Stimulated activated CD4-positive, alpha-beta T cell treated with anti-CD3 and anti-CD28 coated beads, Interleukin-12 subunit alpha, Interleukin-12 subunit beta, amount 100 ng/mL, for 4 hours (primary cell): Measurements from ENCODE around the gene LRRC45.

Experiments used
- DNase-seq: peaks from one replicate; pipeline ENCODE4 v3.0.0-alpha.2; 2020

Gene LRRC45

DNA sequence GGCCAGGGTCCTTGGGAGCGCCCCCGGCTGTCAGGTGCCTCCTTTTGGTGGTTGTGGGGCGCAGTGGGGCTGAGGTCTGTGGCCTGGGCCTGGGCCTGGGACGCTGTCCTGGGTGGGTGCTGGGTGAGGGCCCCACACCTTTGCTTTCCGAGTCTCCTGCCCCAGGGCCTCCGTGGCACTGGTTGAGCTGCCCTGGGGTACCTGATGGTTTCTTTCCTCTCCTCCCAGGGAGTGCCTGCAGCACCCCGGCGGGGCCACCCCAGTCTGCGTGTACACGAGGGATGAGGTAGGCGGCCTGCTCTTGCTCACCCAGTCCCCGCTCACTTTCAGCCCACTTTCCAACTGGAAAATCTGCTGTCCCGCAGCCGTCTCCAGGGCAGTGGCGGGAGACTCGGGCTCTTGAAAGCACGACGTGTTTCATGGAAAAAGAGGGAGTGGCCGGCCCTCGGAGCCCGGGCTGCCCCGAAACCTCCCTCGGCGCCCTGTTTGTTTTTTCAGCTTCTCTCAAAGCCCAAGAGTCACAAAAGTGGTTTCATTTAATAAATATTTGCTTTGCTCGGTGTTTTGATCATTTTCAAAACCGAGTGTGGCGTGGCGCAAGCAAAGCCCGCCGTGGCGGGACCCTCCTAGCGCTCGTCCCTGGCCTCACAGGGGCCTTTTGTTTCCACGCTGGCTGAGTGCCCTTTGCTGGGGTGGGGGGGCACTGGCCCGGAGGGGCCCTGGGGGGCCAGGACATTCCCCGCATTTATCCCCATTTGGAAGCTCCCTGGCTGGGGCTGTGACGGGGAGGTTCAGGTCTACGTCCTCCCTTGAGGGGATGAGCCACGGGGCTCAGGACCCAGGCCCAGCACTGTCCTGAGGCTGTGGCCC is 28.3 kb upstream of the LRRC45 start:
- no peak for DNase-seq

DNA sequence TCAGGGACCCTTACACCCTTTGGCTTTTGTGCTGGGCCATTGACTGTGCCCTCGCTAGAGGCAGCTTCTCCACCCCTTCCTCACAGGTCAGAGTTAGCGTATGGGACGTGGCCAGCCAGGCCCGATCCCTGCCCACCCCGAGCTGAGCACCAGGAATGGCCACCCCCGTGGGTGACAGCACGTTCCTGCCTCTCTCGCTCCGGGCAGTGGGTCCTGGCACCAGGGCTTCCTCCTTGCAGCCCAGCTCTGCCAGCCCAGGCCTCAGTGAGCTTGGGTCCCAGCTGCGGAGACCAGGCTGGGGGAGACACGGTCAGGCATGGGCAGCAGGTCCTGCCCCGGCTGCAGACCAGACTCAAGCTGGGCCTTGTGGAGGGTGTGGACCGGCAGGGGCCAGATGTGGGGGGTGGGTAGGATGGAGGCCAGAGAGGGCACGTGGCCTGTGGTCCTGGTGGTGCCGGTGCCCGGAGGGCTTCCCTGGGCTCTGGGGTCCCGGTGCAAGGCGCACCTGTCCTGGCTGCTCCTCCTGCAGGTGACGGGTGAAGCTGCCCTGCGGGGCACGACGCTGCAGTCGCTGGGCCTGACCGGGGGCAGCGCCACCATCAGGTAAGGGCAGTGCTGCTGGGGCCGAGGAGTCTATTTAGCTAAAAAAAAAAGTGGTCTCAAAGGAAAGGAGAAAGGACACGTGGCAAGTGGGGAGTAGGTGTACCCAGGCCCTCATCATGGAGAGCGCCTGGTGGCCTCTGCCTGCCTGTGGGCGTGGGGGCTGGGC is 27.5 kb upstream of the LRRC45 start:
- DNase-seq: no peak

DNA sequence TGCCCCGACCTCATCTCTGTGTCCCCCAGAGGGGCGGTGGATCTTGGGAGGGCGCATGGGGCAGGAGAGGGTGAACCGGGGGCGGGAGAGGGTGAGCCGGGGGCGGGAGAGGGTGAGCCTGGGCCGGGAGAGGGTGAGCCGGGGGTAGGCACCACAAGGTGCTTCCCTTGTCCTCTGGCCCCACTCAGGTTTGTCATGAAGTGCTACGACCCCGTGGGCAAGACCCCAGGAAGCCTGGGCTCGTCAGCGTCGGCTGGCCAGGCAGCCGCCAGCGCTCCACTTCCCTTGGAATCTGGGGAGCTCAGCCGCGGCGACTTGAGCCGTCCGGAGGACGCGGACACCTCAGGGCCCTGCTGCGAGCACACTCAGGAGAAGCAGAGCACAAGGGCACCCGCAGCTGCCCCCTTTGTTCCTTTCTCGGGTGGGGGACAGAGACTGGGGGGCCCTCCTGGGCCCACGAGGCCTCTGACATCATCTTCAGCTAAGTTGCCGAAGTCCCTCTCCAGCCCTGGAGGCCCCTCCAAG is 26.8 kb upstream of the LRRC45 start:
- DNase-seq: no peak

DNA sequence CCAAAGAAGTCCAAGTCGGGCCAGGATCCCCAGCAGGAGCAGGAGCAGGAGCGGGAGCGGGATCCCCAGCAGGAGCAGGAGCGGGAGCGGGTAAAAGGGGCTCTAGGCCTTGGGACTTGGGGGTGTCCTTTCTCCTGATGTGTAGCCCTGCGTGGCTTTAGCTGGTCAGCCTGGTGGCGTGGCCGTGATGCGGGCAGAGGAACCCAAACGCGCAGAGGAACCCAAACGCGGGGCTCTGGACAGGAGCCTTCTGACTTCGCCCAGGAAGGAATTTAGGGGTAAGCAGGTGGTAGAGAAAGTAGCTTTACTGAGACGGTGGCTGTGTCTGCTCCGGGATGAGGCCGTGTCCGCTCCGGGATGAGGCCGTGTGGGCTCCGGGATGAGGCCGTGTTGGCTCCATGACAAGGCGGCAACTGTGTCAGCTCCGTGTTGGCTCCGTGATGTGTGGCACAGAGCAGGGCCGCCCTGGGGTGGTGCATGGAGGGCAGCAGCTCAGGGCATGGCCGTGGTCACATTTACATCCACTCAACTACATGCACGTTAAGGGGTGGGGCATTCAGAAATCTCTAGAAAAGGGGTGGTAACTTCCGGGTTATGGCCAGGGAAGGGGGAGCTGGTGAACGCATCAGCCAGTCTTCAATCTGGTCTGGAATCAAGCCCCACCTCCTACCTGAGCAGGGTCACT is 26.2 kb upstream of the LRRC45 start:
- DNase-seq: no peak

DNA sequence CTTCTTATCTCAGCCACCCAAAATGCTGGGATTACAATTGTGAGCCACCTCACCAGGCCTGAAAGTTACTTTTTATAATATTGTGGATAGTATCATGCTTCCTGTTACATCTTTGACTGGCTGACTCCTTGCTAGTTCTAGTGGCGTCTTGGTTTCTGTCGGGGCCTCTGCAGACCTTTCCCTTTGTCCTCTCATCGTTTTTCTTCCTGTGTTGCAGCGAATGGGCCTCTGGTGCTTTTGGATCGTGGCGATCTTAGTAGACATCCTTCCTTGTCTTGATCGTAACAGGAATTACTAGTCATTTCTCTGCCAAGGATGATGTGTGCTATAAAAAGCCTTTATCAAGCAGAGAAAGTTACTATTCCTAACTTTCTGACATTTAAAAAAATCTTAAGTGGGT is 24.9 kb upstream of the LRRC45 start:
- DNase-seq: no peak

DNA sequence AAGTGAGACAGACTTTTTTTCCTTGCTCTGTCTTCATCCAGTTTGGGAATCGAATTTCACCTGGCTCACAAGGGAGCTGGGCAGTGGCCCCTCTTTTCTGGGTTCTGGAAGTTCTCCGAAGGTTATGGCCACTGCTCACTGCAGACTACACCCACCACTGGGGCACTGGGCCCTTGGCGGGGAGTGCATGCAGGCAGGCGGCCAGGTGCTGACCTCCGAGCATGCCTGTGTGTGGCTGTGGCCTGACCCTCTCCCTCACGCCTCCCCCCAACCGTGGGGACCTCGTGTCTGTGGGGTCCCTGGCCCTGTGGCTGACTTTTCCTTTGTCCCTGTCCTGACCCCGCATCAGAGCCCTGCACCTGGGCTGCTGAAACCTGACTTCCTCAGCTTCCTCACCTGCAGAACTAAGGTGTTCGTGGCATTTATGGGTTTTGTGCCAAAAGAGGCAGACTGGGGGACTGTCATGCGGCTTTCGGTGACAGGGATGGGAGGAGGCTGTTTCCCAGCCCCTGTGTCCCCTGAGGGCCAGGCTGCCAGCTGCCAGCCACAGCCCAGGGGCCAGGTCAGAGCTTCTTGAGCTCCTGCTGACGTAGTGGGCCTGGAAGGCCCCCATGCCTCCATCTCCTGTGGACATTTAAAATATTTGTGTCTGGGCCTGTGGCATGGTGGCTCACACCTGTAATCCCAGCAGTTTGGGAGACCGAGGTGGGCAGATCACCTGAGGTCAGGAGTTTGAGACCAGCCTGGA is 24.2 kb upstream of the LRRC45 start:
- DNase-seq: no peak

DNA sequence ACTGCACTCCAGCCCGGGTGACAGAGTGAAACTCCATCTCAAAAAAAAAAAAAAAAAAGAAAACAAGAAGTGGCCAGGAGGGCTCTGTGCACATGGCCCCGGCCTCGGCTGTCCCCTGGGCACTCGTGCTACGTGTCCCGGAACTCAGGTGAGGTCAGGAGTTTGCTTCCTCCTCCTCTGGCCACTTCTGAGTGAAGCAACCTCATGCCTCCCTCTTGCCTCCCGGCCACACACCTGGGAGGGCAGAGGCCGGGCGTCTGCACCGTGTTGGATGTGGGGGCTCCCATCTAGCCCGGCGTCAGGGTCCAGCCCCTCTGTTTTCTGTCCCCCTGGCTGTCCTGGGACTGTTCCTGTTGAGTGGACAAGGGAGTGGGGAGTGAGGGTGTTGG is 23.5 kb upstream of the LRRC45 start:
- no peak for DNase-seq

DNA sequence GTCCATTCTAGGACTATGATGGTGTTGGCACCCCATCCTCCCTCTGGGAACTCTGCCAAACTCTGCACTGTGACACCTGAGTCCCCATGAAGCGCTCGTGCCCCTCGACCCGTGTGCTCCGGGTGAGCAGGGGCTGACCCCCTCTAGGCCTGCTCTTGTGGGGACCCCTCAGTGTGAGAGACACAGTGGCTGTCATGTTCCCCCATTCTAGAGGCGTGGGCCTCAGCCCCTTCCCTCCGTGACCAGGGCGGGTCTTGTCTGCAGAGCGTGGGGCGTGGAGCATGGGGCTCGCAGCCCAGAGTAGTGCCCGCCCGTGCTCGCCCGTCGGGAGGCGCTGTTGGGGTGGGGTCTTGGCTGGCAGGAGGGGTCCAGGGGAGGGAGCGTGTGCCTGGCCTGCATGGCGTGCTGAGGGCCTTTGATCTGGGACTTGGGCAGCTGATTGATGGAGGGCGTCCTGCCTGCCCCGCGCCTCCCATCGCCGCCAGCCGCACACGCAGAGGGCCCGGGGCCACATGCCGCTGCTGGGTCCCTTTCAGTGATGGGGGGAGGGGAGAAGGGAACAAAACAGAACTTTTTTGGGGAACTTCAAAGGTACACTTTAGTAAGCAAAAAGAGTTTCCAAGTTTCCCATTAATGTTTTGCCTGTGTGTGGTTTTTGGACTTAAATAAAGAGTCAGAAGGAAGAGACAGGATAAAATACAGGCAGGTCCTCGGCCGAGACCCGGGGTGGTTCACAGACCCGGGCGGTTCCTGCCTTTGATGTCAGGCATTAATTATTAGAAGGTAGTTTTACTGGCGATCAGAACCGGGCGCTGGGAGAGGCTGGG is 22.9 kb upstream of the LRRC45 start:
- no peak for DNase-seq

DNA sequence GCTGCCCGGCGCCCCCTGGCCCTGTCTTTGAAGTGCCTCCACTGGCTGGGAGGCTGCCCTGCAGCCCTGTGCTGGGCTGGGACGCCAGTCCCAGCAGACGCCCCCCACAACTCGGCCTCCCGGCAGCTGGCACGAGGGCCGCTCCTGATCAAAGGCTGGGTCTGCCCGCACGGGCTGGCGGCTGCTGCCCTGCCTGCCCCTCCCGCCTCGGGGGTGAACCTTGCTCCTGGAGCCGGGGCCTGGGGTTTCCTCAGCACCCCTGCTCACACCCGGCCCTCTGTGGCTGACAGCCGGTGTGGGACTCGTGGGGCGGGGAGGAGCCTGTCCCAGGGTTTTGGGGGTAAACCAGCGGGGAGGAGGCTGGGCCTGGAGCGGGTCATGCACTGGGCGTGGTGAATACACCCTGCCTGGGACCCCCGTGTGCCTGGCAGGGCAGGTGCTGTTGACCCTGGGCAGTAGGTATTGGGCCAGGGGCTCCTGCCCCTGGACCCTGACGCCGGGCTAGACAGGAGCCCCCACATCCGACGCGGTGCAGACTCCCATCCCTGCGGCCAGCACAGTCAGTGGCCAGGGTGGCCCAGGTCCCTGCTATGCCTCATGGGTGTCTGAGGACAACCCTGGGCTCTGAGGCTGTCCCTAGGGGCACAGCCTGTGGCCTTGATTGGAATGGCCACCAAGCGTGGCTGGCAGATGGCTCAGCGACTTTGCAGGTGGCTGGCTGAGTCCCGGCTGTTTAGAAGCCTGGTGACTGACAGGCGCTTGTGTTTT is 22.1 kb upstream of the LRRC45 start:
- DNase-seq: no peak

DNA sequence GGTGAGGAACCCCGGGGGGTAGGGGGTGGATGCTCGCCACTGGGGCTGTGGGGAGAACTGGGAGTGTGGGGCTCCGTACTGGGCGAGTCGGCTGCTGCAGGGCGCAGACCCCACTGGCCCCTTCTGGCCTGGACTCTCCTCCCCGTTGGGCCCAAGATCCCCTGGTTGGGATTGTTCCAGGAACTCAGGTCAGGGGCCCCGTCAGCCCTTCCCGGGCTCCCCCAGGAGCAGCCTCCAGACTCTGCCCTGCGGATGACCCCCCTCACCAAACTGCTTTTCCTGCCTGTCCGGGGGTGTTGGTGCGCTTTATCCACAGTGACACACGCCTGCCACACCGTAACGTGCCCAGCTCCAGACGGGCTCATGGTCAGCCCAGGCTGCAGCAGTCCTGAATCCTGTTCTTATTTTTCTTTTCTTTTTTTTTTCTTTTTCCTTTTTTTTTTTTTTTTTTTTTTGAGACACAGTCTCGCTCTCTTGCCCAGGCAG is 21.5 kb upstream of the LRRC45 start:
- DNase-seq: no peak

DNA sequence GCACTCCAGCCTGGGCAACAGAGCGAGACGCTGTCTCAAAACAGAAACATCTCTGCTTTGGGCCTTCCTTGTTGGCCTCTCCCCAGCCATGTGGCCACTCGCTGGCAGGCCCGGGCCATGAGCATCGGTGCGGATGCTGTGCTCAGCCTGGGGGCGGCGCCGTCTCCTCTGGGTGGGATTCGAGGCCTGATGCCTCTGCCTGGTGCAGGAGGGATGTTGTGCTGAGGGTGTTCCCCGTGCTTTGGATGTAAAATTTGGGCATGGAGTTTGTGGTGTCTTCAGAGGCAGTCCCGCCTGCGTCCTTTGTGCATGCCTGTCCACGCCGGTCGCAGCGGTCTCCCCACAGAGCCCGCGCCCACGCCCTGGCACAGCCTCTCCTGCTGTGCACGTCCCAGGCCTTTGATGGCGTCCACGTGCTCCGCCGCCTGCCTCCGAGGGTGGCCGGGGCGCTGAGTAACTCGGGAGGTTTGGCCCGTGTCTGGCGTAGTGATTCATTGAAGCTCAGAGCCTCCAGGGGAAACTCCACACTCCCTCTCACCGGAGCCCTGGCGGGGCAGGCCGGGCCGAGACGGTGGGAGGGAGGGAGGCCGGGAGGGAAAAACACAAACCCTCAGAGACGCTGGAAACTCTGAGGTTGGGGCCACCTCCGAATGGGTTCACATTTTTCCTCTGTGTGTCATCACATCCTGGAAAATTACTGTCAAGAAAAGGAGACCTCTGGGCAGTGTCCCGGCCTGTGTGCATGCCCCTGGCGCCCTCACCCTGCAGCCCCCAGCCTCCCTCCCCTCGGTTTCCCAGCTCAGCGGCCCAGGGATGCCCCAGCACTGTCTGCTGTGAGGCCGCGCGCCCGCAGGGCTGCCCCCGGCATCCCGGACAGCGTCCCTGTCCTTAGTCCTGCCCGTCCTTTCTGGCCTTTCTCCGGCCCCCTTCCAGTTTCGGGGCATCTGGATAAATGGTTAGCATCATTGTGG is 19.4 kb upstream of the LRRC45 start:
- DNase-seq: no peak

DNA sequence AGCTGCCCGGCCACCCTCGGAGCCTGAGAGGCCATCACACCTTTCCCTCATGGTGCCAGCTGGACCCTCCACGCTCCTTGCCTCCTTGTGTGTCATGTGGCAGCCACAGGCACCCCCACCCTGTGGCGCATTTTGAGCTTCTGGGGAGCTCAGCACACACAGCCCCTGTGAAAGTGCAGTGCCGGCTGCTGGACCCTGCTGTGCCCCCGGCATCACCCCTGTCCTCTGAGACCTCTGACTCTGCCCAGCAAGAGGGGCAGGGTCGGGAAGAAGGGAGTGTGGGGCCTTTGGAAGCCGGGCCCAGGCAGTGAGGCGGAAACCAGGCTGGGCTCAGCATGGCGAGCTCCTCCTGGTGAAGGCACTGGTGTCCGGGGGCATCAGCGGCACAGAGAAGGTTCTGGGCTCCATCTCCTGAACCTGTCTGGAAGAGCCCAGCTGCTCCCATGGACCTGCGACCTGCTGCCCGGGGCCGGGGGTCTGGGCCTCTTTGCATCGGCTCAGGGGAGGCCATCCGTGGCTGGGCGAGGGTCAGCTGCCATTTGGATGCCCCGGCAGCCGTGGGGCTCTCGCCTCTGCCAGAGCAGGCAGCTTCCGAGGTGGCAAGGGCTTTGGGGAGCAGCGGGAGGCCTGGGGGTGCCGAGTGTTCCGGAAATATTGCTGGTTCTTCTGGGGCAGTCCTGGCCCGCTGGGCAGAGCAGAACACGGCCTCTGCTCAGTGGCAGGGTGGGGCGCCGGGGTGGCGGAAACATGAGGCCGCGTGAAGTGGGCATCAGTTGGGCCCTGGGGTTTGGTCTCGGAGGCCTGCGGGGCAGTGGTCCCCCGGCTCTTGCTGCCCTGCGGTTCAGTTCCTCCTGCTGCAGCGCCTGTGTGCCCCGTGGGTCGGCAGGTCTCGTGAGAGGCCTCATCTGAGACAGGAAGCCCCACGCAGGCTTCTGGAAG is 18.3 kb upstream of the LRRC45 start:
- no peak for DNase-seq

DNA sequence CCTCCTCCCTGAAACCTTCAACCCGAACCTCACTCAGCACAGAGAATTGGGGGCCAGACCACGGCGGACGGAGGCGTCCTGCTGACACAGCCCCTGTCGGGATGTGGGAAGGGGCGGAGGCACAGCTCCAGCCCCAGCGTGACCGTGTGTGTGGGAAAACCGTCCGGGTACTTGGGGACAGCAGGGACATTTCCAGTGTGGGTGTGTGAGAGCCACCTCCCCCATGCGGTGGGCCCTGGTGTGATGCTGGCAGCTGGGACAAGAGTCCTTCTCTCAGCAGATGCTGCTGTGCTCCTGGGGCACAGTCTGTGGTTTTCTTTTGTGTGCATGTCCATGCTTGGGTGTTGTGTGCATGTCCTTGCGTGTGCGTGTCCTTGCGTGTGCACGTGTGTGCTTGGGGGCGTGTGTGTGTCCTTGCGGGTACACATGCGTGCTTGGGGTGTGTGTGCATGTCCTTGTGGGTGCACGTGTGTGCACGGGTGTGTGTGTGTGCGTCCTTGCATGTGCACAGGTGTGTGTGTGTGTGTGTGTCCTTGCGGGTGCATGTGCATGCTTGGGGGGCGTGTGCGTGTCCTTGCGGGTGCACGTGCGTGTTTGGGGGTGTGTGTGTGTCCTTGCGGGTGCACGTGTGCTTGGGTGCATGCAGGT is 17.3 kb upstream of the LRRC45 start:
- no peak for DNase-seq

DNA sequence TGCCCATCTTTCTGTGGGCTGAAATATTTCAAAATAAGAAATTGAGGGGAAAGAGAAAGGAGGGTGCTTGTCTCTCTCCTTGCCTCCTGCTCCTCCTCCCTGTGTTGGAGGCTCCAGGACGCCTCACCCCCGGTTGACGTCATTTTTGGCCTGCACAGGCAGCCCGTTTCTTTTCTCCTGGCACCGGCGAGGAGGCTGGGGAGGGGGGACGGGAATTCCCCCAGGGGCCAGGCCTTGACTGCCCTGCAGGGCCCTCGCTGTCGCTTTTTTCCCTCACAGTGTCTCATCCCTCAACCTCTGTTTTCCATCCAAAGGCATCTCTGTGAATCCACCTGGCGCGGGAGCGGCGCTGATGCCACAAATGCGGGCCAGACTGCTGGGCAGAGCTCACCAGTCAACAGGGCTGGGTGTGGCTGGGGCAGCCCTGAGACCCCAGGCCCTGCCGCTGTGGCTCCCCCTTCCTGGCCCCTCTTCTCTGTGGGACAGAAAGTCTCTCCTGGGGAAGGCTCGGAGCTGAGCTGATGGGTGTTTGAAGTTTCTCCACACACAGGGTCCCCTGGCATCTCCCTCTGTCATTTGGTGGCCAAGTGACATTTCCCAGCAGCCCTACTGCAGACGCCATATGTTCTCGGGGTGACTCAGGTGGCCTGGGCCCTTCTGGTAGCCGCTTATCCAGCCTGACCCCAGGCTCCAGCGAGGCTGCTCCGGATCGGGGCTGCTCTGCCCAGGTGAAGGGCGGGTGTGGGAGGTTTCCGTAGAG is 16.5 kb upstream of the LRRC45 start:
- DNase-seq: no peak

DNA sequence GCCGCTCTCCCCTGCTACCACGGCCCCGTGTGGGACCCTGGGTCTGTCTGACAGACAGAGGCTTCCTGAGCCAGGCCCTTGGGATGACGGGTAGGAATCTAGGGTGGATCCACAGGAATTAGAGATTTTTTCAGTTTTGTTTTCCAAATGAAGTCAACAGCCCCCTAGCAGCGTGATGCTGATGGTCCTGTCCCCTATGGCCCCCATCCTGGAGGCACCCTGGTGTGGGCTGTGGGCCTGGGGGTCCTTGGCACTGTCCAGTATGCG is 15.9 kb upstream of the LRRC45 start:
- DNase-seq: no peak

DNA sequence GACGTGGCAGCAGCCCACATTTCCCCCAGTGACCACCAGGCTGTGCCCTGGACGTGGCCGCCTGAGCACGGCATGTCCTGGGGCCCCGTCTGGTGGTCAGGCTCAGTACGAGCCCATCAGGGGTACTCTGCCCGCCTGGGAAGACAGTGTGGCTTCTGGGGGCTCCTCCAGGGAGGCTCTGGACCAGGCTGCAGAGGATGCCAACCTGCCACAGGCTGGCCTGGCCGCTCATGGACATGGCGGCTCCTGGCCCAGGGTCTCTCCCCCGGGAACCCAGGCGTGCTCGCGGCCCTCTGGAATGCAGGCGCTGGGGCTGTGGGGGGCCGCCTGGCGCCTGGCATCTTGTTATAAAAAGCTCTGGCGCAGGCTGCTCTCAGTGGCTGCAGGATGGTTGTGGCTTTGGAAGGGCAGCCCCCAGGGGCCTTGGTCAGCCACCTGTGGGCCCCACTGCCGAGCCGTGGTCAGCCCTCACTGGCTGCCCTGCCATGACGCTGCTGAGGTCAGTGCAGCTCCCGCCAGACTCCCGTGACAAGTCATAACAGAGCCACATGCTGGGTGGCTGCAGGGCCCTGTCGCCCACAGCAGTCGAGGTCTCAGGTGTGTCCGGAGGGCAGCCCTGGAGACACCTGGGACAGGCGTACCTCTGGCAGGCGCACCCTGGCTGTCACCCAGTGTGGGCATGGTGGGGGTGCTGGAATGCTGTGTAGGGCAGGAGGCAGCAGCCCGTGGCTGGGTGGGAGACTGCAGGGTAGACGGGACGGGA is 15.4 kb upstream of the LRRC45 start:
- DNase-seq: no peak
